ENCODE results near the gene NOL8. TPM values are rescaled to one million over a fixed set of nuclear protein-coding genes. Genes with fewer than 3 reads are reported as not detected.

The NOL8 gene
- total RNA-seq, 1 donor from 2014 or later: 28.2 TPM

DNA sequence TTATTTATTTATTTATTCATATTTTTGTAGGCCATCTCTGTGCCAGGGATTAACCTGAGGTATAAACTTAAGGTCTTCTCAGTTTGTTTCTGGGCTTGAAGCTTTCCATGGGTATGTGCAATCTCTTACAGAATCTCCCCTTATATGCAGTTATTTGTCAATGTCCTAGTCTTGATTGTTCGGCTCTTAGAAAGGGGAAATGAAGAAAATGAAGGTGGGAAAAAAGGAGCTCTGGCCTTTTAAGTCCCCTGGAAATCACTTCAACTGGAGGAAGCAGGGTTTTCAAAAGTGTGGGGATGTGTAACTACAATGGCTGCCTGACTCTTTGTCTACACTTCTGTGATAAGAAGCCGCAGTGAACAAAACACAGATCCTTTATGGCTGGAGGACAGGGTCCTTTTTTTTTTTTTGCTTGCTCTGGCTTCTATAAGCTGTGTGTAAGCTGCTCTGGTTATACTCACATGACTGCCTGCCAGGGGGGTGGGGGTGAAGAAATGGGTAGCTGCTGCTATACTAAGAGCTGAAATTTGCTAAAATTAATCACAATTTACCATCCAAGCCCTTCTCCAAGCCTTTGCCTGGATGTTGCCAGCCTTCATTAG lies 34.3 kb upstream of the NOL8 start:
- Mint-ChIP-seq H3K4me1 (ENCODE audit: unreplicated experiment) (peaks cover 6% of the 10 kb centered on the region), H3K27ac (ENCODE audit: unreplicated experiment) (peak overlapping the region; percentile 44), H3K4me3 (ENCODE audit: unreplicated experiment) (no peak overlapping the region), H3K36me3 (ENCODE audit: low read depth, unreplicated experiment) (peaks cover 7% of the 10 kb centered on the region), H3K9me3 (ENCODE audit: unreplicated experiment) (no peaks in the 10 kb centered on the region), H3K27me3 (ENCODE audit: unreplicated experiment) (no peaks in the 10 kb centered on the region)
- no peak for DNase-seq (ENCODE audit: low spot score)
- TF ChIP-seq, protein P1, sequence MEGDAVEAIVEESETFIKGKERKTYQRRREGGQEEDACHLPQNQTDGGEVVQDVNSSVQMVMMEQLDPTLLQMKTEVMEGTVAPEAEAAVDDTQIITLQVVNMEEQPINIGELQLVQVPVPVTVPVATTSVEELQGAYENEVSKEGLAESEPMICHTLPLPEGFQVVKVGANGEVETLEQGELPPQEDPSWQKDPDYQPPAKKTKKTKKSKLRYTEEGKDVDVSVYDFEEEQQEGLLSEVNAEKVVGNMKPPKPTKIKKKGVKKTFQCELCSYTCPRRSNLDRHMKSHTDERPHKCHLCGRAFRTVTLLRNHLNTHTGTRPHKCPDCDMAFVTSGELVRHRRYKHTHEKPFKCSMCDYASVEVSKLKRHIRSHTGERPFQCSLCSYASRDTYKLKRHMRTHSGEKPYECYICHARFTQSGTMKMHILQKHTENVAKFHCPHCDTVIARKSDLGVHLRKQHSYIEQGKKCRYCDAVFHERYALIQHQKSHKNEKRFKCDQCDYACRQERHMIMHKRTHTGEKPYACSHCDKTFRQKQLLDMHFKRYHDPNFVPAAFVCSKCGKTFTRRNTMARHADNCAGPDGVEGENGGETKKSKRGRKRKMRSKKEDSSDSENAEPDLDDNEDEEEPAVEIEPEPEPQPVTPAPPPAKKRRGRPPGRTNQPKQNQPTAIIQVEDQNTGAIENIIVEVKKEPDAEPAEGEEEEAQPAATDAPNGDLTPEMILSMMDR (IDR thresholded peaks at IDR 0.05; ENCODE audit: unreplicated experiment): no peak

DNA sequence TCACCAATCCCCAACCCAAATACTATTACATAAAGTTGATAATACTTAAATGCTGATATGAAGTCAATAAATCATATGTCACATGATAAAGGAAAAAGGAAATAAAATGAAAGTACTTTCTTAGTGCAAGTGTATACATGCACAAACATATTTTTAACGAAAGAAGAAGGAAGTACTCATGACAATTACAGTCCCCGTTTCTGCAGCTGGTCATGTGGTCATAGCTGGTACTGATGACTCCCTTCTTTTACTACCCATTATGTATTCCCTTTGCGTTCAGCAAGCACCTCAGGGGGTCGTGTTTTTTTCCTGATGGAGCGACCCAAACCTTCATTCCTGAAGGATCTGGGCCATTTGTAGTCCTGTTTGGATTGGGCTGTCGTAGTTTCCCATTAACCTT lies 27.9 kb upstream of the NOL8 start:
- TF ChIP-seq, protein P1 (IDR thresholded peaks at IDR 0.05; ENCODE audit: unreplicated experiment): no peak
- Mint-ChIP-seq H3K27me3 (ENCODE audit: unreplicated experiment) (no peaks in the 10 kb centered on the region), H3K27ac (ENCODE audit: unreplicated experiment) (no peak overlapping the region), H3K36me3 (ENCODE audit: low read depth, unreplicated experiment) (peaks cover 14% of the 10 kb centered on the region), H3K4me1 (ENCODE audit: unreplicated experiment) (no peaks in the 10 kb centered on the region), H3K9me3 (ENCODE audit: unreplicated experiment) (no peaks in the 10 kb centered on the region), H3K4me3 (ENCODE audit: unreplicated experiment) (no peak overlapping the region)
- no peak for DNase-seq (ENCODE audit: low spot score)

DNA sequence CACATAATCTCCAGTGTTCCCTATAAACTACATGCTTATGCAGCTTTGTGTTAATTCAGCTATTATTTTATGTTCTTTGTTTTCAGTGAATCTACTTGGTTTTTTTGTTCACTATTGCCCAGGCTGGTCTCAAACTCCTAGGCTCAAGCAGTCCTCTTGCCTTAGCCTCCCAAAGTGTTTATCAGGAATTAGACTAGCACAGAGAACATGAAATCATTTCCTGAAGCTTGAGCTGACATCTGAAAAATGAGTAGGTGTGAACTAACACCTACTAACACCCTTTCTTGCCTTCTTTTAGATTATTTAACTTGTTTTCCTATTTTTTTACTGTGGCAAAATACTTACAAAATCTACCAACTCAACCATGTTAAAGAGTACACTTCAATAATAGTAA lies 25.6 kb upstream of the NOL8 start:
- Mint-ChIP-seq H3K4me3 (ENCODE audit: unreplicated experiment) (no peak overlapping the region), H3K9me3 (ENCODE audit: unreplicated experiment) (no peaks in the 10 kb centered on the region), H3K4me1 (ENCODE audit: unreplicated experiment) (no peaks in the 10 kb centered on the region), H3K27ac (ENCODE audit: unreplicated experiment) (no peak overlapping the region), H3K36me3 (ENCODE audit: low read depth, unreplicated experiment) (peaks cover 14% of the 10 kb centered on the region), H3K27me3 (ENCODE audit: unreplicated experiment) (no peaks in the 10 kb centered on the region)
- TF ChIP-seq, protein P1 (IDR thresholded peaks at IDR 0.05; ENCODE audit: unreplicated experiment): no peak
- DNase-seq (ENCODE audit: low spot score): no peak

DNA sequence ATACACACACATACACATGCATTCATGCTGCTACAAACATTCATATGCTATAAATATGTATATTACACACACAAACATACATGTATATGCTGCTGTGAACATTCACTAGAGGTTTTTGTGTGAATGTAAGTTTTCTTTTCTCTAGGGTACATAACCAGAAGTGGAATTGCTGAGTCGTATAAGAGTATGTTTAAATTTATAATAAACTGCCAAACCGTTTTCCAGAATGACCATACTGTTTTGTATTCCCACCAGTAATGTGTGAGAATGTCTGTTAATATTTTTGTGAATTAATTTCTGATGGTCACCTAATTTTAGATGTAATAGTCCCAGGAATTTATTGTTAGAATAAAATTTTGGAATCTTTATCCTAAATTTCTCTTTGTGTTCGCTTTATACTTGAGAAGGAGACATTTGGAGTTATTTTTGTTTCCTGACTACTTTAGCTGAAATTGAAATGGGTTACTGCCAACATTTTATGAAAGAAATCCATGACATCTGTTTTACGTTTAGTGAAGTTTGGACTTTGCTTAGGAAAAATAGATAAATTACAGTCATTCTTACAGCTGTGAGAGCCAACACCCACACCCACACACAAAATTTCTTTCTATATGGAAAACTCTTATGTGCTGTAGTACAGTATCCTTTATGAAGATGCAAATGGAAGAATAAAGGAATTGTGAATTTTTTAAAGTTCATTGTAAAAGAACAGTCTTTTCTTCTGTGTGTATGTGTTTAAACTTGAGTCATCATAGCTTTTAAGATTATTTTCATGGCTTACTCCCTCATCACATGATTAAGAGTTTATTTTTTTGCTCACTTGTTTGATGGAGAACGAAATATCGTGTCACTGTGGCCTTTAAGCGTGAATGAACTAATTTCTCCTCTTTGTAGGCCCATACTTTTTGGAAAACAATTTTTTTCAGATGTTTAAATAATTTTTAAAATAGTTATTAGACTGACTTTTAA lies 24.9 kb upstream of the NOL8 start:
- Mint-ChIP-seq H3K27ac (ENCODE audit: unreplicated experiment) (no peak overlapping the region), H3K27me3 (ENCODE audit: unreplicated experiment) (no peaks in the 10 kb centered on the region), H3K4me3 (ENCODE audit: unreplicated experiment) (no peak overlapping the region), H3K36me3 (ENCODE audit: low read depth, unreplicated experiment) (peaks cover 14% of the 10 kb centered on the region), H3K4me1 (ENCODE audit: unreplicated experiment) (no peaks in the 10 kb centered on the region), H3K9me3 (ENCODE audit: unreplicated experiment) (no peaks in the 10 kb centered on the region)
- TF ChIP-seq, protein P1 (IDR thresholded peaks at IDR 0.05; ENCODE audit: unreplicated experiment): no peak
- no peak for DNase-seq (ENCODE audit: low spot score)

DNA sequence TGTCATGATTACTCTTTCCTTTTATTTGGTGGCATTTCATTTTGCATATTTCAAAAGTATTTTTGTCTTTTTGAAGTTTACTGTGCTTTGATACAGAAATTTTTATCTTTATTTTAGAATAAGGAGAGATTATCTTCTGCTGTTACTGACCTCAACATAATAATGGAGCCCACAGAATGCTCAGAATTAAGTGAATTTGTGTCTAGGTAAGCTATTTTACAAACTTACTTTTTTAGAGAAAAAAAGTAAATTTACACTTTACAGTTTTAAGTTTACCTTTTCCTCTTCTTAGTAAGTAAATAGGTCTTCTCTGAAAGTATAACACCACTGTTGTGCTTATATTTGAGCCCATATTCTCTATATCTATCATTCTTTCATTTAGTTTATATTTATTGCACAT lies 20.4 kb upstream of the NOL8 start:
- Mint-ChIP-seq H3K27me3 (ENCODE audit: unreplicated experiment) (no peaks in the 10 kb centered on the region), H3K4me1 (ENCODE audit: unreplicated experiment) (no peaks in the 10 kb centered on the region), H3K36me3 (ENCODE audit: low read depth, unreplicated experiment) (peaks cover 3% of the 10 kb centered on the region), H3K4me3 (ENCODE audit: unreplicated experiment) (no peak overlapping the region), H3K27ac (ENCODE audit: unreplicated experiment) (no peak overlapping the region), H3K9me3 (ENCODE audit: unreplicated experiment) (no peaks in the 10 kb centered on the region)
- TF ChIP-seq, protein P1 (IDR thresholded peaks at IDR 0.05; ENCODE audit: unreplicated experiment): no peak
- DNase-seq (ENCODE audit: low spot score): no peak
